ENCODE results near the gene SPR.

SPR gene

GRCh38 chr2:72932045-72932740, 45.0 kb downstream of the SPR start:
- no peak for DNase-seq (ENCODE audit: extremely low spot score)
- no peak for TF ChIP-seq SUZ12 (IDR thresholded peaks at IDR 0.05)
- no peak for TF ChIP-seq PKNOX1 (IDR thresholded peaks at IDR 0.05)
- TF ChIP-seq LEF1 (IDR thresholded peaks at IDR 0.05; ENCODE audit: borderline replicate concordance): no peak
- no peak for TF ChIP-seq L3MBTL2 (conservative IDR thresholded peaks at IDR 0.05)
- TF ChIP-seq TARDBP (IDR thresholded peaks at IDR 0.05): no peak
- TF ChIP-seq BHLHE40 (IDR thresholded peaks at IDR 0.05; ENCODE audit: borderline replicate concordance): no peak
- no peak for TF ChIP-seq NFRKB (IDR thresholded peaks at IDR 0.05)
- no peak for TF ChIP-seq ZNF384 (IDR thresholded peaks at IDR 0.05)
- no peak for TF ChIP-seq ARNT (IDR thresholded peaks at IDR 0.05)
- TF ChIP-seq FOXM1 (IDR thresholded peaks at IDR 0.05; ENCODE audit: borderline replicate concordance): no peak
- no peak for TF ChIP-seq FOXA1 (IDR thresholded peaks at IDR 0.05)
- no peak for TF ChIP-seq HDGF (IDR thresholded peaks at IDR 0.05; ENCODE audit: borderline replicate concordance)
- no peak for TF ChIP-seq ELF4 (IDR thresholded peaks at IDR 0.05)
- no peak for TF ChIP-seq SP1 (IDR thresholded peaks at IDR 0.05)
- CTCF ChIA-PET: interaction anchor here (4.1 kb wide), 1 partner anchor 39 kb away, joined by 19 read pairs; no protein-coding TSS in a partner anchor
- POLR2A ChIA-PET: no interaction called here

GRCh38 chr2:72932805-72933204, 45.6 kb downstream of the SPR start:
- POLR2A ChIA-PET: no interaction called here
- TF ChIP-seq CTBP1 (IDR thresholded peaks at IDR 0.05; ENCODE audit: borderline replicate concordance) (no peak), ARNT (IDR thresholded peaks at IDR 0.05) (no peak), TARDBP (IDR thresholded peaks at IDR 0.05) (no peak), ELF4 (IDR thresholded peaks at IDR 0.05) (no peak), LEF1 (IDR thresholded peaks at IDR 0.05; ENCODE audit: borderline replicate concordance) (no peak), FOXM1 (IDR thresholded peaks at IDR 0.05; ENCODE audit: borderline replicate concordance) (no peak), L3MBTL2 (conservative IDR thresholded peaks at IDR 0.05) (no peak), NFRKB (IDR thresholded peaks at IDR 0.05) (no peak), PKNOX1 (IDR thresholded peaks at IDR 0.05) (no peak), ZNF384 (IDR thresholded peaks at IDR 0.05) (no peak), SUZ12 (IDR thresholded peaks at IDR 0.05) (no peak)
- no peak for DNase-seq (ENCODE audit: extremely low spot score)
- CTCF ChIA-PET: interaction anchor here (4.1 kb wide), 1 partner anchor 40 kb away, joined by 19 read pairs; no protein-coding TSS in a partner anchor

- no peak for DNase-seq (ENCODE audit: extremely low spot score)
- ChIA-PET POLR2A (no interaction called here), CTCF (interaction anchor here (4.1 kb wide), 1 partner anchor 40 kb away, joined by 19 read pairs; no protein-coding TSS in a partner anchor)
- TF ChIP-seq FOXK2 (IDR thresholded peaks at IDR 0.05) (no peak), NFRKB (IDR thresholded peaks at IDR 0.05) (no peak), TARDBP (IDR thresholded peaks at IDR 0.05) (no peak), HDGF (IDR thresholded peaks at IDR 0.05; ENCODE audit: borderline replicate concordance) (no peak), PKNOX1 (IDR thresholded peaks at IDR 0.05) (no peak), FOXA1 (IDR thresholded peaks at IDR 0.05) (no peak), ARNT (IDR thresholded peaks at IDR 0.05) (no peak), ELF4 (IDR thresholded peaks at IDR 0.05) (no peak), SUZ12 (IDR thresholded peaks at IDR 0.05) (no peak), SP1 (IDR thresholded peaks at IDR 0.05) (no peak), CTBP1 (IDR thresholded peaks at IDR 0.05; ENCODE audit: borderline replicate concordance) (no peak), FOXM1 (IDR thresholded peaks at IDR 0.05; ENCODE audit: borderline replicate concordance) (no peak), LEF1 (IDR thresholded peaks at IDR 0.05; ENCODE audit: borderline replicate concordance) (no peak), BHLHE40 (IDR thresholded peaks at IDR 0.05; ENCODE audit: borderline replicate concordance) (no peak), ZNF384 (IDR thresholded peaks at IDR 0.05) (no peak), L3MBTL2 (conservative IDR thresholded peaks at IDR 0.05) (no peak)
Observed at GRCh38 chr2:72933207-72933606, 46.0 kb downstream of the SPR start.

GRCh38 chr2:72933646-72934151, 46.5 kb downstream of the SPR start:
- TF ChIP-seq FOXA1 (IDR thresholded peaks at IDR 0.05): no peak
- TF ChIP-seq BHLHE40 (IDR thresholded peaks at IDR 0.05; ENCODE audit: borderline replicate concordance): no peak
- TF ChIP-seq ELF4 (IDR thresholded peaks at IDR 0.05): no peak
- TF ChIP-seq TARDBP (IDR thresholded peaks at IDR 0.05): no peak
- TF ChIP-seq NFRKB (IDR thresholded peaks at IDR 0.05): no peak
- no peak for DNase-seq (ENCODE audit: extremely low spot score)
- ChIA-PET POLR2A (interaction anchor here (1.1 kb wide), 1 partner anchor 41 kb away, joined by 3 read pairs; no protein-coding TSS in a partner anchor), CTCF (interaction anchor here (2.1 to 4.1 kb wide), 2 partner anchors 41 to 46 kb away, joined by 8 to 19 read pairs; partner anchors contain the start of gene SPR)

- TF ChIP-seq TARDBP (IDR thresholded peaks at IDR 0.05): no peak
- ChIA-PET CTCF (interaction anchor here (0.6 to 4.1 kb wide), 4 partner anchors 20 to 730 kb away, joined by 3 to 19 read pairs (median 6); partner anchors contain the start of gene SPR), POLR2A (interaction anchor here (1.1 to 1.5 kb wide), 2 partner anchors 43 to 47 kb away, joined by 3 read pairs; no protein-coding TSS in a partner anchor)
- DNase-seq (ENCODE audit: extremely low spot score): peak; percentile 53
Observed at GRCh38 chr2:72934683-72935610, 47.7 kb downstream of the SPR start.
